ENCODE measurements around the gene DSCAM. TPM values are rescaled to one million over a fixed set of nuclear protein-coding genes. Genes with fewer than 3 reads are reported as not detected.

DSCAM gene
- total RNA-seq, 1 donor from 2014 or later = 0.06 TPM

DNA sequence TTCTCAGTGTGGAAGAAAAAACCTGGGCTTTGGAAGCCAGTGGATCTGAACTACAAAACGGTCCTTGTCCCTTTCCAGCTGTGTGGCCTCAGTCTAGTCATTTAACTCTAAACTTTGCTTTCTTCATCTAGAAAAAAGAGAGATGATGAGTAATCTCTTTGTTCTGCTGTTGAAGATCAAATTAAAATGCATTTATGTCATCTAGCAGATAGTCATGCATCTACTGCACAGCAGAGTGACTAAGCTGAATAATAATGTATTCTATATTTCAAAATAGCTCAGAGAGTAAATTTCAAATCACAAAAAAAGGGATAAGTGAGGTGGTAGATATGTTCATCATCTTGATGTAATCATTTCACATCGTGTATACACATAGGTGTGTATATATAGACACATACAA, 473.2 kb downstream of the DSCAM start:
- no peak for ATAC-seq
- intact Hi-C loops (cut with DNase I) = no loop called here
- no peak for TF ChIP-seq CTCF (IDR thresholded peaks at IDR 0.05)
- DNase-seq = no peak
- Histone ChIP-seq H3K27ac (no peak overlapping the region), H3K4me3 (no peak overlapping the region), H3K9me3 (no peaks in the 10 kb centered on the region), H3K36me3 (no peaks in the 10 kb centered on the region), H3K27me3 (ENCODE audit: low read depth) (no peaks in the 10 kb centered on the region), H3K4me1 (no peaks in the 10 kb centered on the region)

- H3K9me3 ChIP-seq = no peaks in the 10 kb centered on the region
- no peak for DNase-seq
Measured at GRCh38 chr21:40372506-40372905, 474.5 kb downstream of the DSCAM start.

DNA sequence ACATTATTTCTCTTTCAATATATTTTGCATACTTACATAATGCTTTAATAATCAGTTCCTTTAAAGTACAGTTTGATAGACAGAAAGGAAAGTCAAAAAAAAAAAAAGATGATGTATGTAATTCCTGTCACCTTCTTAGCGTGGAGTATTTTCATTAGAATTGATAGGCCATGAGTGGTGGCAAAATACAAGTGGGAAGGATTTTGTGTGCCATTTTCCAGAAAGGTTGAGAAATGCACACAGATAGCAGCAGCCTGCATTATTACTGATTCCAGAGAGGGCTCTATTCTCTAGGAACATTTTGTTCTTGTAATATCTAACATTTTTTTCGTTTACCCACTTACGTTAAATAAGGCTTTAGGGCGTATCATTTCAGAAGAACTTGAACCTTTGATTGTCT, 475.6 kb downstream of the DSCAM start:
- ATAC-seq (no peak), DNase-seq (no peak)
- H3K36me3 ChIP-seq = no peaks in the 10 kb centered on the region
- no peaks in the 10 kb centered on the region for H3K9me3 ChIP-seq
- H3K4me1 ChIP-seq = no peaks in the 10 kb centered on the region
- no peak for TF ChIP-seq CTCF (IDR thresholded peaks at IDR 0.05)
- H3K27me3 ChIP-seq (ENCODE audit: low read depth) = no peaks in the 10 kb centered on the region
- H3K27ac ChIP-seq = no peak overlapping the region
- intact Hi-C loops (cut with DNase I) = no loop called here
- no peak overlapping the region for H3K4me3 ChIP-seq

More at GRCh38 chr21:40372506-40372905, 474.5 kb downstream of the DSCAM start:
- no peak for TF ChIP-seq CTCF (IDR thresholded peaks at IDR 0.05)
- no peak for ATAC-seq
- Histone ChIP-seq H3K27me3 (ENCODE audit: low read depth) (no peaks in the 10 kb centered on the region), H3K27ac (no peak overlapping the region), H3K4me3 (no peak overlapping the region), H3K36me3 (no peaks in the 10 kb centered on the region), H3K4me1 (no peaks in the 10 kb centered on the region)
- intact Hi-C loops (cut with DNase I) = no loop called here

DNA sequence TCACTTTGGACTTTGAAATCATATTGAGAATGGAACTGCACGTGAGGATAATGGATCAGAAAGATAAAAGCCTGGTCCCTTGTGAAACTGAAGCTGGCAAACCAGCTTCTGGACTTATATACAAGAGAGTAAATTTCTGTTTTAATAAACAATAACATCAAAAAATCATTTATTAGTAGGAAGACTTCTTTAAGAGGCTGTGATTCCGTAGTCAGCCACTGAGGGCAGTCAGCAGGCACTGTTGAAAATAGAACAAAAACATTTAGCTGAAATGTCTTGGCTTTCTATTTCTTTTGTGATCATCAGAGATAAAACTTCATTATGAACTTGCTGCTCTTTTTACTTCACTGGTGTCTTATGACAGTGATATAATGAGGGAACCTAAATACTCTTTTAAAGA, 490.3 kb downstream of the DSCAM start:
- Histone ChIP-seq H3K9me3 (no peaks in the 10 kb centered on the region), H3K4me1 (no peaks in the 10 kb centered on the region), H3K27ac (no peak overlapping the region), H3K4me3 (no peak overlapping the region), H3K27me3 (ENCODE audit: low read depth) (no peaks in the 10 kb centered on the region), H3K36me3 (no peaks in the 10 kb centered on the region)
- ATAC-seq = no peak
- intact Hi-C loops (cut with DNase I) = no loop called here
- no peak for DNase-seq
- no peak for TF ChIP-seq CTCF (IDR thresholded peaks at IDR 0.05)

- Histone ChIP-seq H3K4me3 (no peak overlapping the region), H3K27me3 (ENCODE audit: low read depth) (no peaks in the 10 kb centered on the region), H3K36me3 (no peaks in the 10 kb centered on the region), H3K4me1 (no peaks in the 10 kb centered on the region), H3K27ac (no peak overlapping the region), H3K9me3 (no peaks in the 10 kb centered on the region)
- intact Hi-C loops (cut with DNase I) = no loop called here
- TF ChIP-seq CTCF (IDR thresholded peaks at IDR 0.05) = no peak
- DNase-seq (no peak), ATAC-seq (no peak)
Measured at GRCh38 chr21:40355076-40355475, 491.9 kb downstream of the DSCAM start.

DNA sequence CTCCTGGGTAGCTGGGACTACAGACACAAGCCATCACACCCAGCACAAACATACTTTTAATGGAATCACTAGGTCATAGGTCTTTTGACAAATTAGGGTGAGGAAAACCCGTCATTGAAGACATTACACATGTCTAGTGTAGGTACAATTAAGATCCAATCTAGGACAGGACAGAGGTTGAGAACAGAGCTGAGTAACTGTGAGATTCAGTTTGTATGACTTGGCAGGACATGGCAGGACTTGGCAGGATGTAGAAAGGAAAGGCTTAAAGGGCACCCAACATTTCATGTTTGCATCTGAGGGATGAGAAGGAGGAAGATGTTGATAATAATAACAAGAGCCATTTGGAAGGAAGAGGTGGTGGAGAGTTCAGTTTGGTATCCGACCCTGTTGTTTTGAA, 496.0 kb downstream of the DSCAM start:
- intact Hi-C loops (cut with DNase I) = no loop called here
- TF ChIP-seq CTCF (IDR thresholded peaks at IDR 0.05) = no peak
- no peak overlapping the region for H3K27ac ChIP-seq
- no peaks in the 10 kb centered on the region for H3K9me3 ChIP-seq
- no peak overlapping the region for H3K4me3 ChIP-seq
- H3K4me1 ChIP-seq = no peaks in the 10 kb centered on the region
- no peaks in the 10 kb centered on the region for H3K27me3 ChIP-seq (ENCODE audit: low read depth)
- DNase-seq (no peak), ATAC-seq (no peak)
- H3K36me3 ChIP-seq = no peaks in the 10 kb centered on the region

All from lower lobe of right lung (tissue), 2 donors.